Activated CD8-positive, alpha-beta memory T cell treated with anti-CD3 and anti-CD28 coated beads, Interleukin-2, amount 50 U/mL, for 4 hours (primary cell): ENCODE measurements around the gene ARMC12.

Source experiments
- DNase-seq: peaks from one replicate; pipeline ENCODE4 v3.0.0-alpha.2; 2020

Gene ARMC12

GRCh38 chr6:35736253-35736894 lies 458 bp upstream of the ARMC12 start:
- DNase-seq = peak; percentile 87

GRCh38 chr6:35737413-35738211 lies 780 bp downstream of the ARMC12 start:
- no peak for DNase-seq

- DNase-seq = no peak
Measured at GRCh38 chr6:35739645-35740524, 3.1 kb downstream of the ARMC12 start.

- no peak for DNase-seq
Measured at GRCh38 chr6:35742842-35743241, 6.0 kb downstream of the ARMC12 start.

DNA sequence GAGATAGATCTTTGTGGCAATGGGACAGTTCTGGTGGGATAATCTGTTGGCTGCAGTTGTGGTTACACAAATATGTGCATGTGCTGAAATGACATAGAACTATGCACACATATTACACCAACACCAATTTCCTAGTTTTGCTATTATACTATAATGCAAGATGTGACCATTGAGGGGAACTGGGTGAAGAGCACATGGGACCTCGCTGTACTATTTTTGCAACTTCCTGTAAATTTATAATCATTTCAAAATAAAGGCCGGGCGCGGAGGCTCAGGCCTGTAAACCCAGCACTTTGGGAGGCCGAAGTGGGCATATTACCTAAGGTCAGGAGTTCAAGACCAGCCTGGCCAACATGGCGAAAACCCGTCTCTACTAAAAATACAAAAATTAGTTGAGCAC lies 8.7 kb downstream of the ARMC12 start:
- DNase-seq = no peak

- no peak for DNase-seq
Measured at GRCh38 chr6:35746516-35746915, 9.7 kb downstream of the ARMC12 start.

DNA sequence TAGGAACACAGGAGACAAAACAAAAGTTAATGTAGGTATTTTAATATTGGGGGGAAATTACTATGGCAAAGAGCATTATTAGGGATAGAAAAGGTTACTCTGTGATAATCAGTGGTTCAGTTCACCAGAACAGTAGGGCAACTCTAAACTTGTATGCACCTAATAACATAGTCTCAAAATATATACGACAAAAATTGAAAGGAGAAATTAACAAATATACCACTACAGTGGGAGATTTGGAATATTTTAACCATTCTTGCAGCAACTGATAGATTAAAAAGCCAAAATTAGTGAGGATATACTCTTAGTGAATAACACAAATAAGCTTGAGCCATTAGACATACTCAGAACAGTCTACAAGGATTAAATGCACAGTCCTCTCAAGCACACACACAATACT lies 11.0 kb downstream of the ARMC12 start:
- DNase-seq = no peak

GRCh38 chr6:35750557-35750956 lies 13.7 kb downstream of the ARMC12 start:
- DNase-seq = no peak

DNA sequence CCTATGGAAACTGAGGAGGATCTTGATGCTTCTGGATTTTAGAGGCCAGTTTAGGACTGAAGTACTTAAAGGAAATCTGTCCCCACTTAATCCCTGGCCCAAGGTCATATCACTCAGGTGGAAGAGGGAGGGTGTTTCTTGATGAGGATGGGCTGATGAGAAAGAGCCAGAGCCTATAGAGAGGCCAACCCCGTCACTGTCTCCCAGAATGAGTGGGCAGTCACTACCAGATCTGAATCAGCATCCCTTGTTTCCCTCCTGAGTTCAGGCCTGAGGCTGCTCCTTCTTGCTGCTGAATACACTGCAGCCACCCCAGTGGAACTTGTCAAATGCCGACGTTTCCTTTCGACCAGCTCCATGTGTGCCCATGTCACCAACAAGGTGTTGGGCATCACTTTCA lies 14.8 kb downstream of the ARMC12 start:
- DNase-seq = no peak

DNA sequence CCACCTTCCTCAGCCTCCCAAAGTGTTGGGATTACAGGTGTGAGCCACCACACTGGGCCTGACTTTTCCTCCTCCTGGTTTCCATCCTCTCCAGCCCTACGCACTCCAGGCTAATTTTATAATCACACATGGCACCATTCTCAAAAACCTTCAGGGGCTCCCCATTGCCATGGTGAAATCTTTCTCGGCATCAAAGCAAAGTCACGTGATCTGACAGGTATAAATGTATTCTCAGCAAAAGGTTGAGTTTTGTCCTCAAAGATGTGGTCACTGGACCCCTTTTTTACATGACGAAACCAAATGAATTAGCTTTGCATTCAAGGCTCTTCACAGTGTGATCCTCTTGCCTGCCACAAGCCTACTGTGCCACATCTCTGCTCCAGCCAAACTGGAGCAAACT lies 15.5 kb downstream of the ARMC12 start:
- no peak for DNase-seq

DNA sequence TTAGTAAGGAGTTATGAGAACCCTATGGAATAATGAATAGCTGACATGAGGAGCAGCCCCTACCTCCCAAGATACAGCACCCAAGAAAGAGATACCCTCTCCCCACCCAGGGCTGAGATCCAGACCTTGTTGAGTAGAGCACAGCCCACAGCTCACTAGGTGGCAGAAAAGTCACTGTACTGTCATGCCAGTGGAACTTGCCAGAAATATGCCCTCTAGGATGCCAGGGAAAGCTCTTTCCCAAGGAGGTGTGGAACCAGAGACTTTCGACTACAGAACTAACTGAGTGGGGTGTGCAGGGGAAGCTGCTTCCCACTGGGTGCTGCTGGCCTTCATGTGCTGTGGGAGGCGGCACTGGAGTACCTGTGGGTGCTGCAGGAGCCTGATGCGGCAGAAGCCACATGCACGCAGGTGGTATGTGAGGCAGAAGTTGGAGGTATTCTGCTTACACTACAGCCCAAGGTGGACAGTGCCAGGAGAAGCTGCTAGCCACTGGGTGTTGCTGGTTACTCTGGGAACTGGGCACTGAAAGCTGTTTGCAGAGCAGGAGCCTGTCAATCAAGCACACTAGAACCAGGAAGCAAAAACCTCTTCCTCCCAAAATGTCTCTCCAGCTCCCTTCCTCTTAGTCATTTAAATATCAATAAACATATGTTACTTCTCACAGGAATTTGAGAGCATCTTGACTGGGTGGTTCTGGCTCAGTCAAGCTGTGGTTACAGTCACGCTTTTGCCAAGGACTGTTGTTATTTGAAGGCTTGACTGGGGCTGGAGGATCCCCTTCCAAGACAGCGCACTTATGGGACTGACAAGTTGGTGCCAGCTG lies 17.8 kb downstream of the ARMC12 start:
- no peak for DNase-seq

- no peak for DNase-seq
Measured at GRCh38 chr6:35755278-35755924, 18.6 kb downstream of the ARMC12 start.

DNA sequence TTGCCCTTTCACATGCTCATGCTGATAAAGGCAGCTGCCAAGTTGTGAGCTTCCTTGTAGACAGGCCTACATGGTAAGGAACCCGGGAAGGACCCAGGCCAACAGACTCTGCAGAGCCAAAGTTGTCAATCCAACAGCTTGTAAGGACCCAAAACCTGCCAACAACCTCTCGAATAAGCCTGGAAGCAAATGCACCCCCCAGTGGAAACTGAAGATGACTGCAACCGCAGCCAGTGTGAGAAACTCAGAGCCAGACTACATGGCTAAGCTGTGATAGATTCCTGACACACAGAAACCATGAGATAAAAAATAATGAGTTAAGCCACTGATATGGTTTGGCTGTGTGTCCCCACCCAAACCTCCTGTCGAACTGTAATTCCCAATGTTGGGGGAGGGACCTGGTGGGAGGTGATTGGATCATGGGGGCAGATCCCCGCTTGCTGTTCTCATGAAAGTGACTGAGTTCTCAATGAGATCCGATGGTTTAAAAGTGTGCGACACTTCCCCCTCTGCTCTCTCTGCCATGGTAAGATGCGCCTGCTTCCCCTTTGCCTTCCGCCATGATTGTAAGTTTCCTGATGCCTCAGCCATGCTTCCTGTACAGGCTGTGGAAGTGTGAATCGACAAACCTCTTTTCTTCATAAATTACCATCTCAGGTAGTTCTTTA lies 20.8 kb downstream of the ARMC12 start:
- no peak for DNase-seq

DNA sequence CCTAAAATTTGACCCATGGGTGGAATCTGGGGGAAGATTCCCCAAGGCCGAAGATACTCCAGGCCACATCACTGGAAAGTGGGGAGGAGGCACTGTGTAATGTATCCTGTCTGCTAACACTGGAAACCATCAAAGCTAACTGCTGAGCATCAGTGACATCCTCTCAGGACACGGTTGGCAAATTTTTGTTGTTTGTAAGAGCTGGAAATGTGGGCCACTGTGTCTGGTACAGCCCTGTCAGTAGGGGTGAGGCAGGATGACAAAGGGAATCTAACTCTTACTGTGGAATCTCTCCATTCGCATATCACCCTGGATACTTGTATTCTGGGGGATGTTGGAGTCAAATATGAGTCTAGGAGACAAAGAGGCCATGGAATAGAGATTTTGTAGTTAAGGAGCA lies 22.6 kb downstream of the ARMC12 start:
- DNase-seq = no peak

DNA sequence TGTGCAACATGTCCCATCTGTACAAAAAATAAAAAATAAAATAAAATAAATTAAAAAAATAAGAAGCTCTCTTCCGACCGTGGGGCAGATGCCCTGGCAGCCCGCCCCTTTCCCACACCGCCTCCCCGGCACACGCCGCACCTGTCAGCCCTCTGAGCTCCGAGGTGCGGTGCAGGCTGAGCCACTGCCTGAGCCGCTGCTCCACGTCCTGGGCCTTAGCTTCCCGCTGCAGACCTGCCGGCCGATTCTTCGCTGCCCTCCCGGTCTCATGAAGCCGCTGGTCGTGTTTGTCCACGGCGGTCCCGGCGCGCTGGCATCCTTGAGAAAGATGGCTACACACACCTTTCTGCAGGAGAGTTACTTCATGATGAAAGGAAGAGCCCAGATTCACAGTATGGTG lies 28.9 kb downstream of the ARMC12 start:
- DNase-seq = no peak

GRCh38 chr6:35769211-35769610 lies 32.4 kb downstream of the ARMC12 start:
- DNase-seq = no peak

DNA sequence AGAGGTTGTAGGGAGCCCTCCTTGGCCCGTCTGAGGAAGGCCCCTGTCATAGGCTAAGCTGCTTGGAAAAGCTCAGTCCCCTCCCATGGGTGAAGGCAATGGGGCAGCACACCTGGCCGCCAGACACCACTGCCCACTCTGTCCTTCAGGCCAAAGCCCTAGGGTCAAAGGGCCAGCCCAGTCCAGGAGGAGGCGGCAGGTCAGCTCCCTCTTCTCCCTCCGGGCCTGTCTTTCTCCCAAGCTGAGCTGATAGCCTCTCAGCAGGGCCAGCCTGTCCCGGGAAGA lies 34.5 kb downstream of the ARMC12 start:
- no peak for DNase-seq

DNA sequence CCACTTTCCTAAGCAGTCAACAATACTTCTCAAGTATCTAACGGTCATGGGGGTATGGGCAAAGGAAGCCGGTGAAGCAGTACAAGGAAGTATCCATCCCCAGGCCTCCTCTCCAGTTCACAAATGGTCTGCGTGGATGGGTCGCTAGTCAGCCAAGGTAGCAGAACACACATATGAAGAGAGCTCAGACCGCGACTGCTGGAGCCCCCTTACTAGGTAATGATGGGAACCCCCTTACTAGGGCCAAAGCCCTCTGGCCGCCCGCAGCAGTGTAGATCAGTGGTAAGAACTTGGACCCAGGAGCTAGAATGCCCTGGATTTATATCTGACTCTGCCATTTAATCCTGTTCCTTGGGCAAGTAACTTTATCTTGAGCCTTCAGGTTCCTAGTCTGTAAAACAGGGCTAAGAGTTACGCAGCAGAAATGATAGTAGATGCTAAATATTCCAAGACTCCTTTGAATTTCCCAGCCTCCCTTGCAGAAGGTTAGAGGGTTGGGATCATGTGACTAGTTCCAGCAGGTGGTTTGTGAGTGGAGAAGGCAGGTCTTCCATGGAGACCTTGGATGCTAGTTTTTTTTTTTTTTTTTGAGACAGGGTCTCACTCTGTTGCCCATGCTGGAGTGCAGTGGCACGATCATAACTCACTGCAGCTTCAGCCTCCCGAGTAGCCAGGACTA lies 37.4 kb downstream of the ARMC12 start:
- DNase-seq = no peak

GRCh38 chr6:35775031-35775430 lies 38.2 kb downstream of the ARMC12 start:
- no peak for DNase-seq

DNA sequence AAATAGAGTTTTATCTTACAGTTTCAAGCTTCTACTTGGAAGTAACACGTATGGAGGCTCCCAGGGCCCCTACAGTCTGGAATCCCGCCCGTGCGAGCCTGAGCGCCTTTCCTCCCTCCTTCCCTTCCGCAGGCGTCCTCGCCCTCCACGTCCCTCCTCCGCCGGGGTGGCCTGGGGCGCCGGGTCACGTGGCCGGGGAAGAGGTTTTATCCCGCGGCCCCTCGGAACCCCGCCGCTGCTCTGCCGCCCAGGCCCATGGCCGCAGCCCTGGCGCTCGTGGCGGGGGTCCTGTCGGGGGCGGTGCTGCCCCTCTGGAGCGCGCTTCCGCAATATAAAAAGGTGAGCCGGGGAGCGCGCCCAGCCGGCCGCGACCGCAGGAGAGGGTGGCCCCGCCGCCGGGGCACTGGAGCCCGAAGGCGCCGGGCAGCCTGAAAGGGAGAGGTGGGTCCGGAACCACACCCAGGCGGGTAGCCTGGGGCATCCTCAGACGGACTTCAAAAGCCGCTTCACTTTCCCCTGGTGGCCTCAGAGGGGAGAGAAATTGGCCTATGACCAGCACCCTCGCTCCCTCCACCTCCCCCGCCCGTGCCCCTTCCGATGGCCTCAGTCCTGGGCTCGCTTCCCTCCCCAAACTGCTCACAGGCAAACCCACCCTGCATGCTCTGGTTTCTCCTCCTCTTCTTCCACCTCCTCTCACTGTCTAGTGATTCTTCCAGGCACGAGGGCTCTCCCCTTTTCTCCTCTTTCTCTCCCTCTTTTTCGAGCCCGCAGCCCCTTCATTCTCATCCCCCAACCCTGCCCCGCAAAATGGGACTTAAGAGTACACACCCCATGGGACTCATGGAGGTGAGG lies 39.8 kb downstream of the ARMC12 start, which contains the start of gene CLPSL2:
Gene CLPSL2, plus strand, starts transcription at position 235 of the 852 bp plus-strand sequence. Its CDS starts 21 bp downstream, at position 256.
- no peak for DNase-seq
